Stomach (tissue), 4 donors: Measurements from ENCODE around the gene CISH.
A peak's percentile ranks its signal among the peaks of the same experiment; 100 is the strongest.

Experiments
- CTCF ChIP-seq, 7 experiments: fragments of 450-650 bp in 4 of 7; fragments of 200-600 bp in 3 of 7; sonication (generic) in 3 of 7; IDR thresholded peaks; one replicate each; pipeline ENCODE4 v1.5.1; 2016 to 2019; ENCODE audit warnings: antibody characterized with exemption in 7 of 7, control low read depth in 2 of 7, mild to moderate bottlenecking in 1 of 7
- POLR2A ChIP-seq, 4 donors: fragments of 450-650 bp; IDR thresholded peaks; one replicate each; pipeline ENCODE4 v1.6.1; 2016; ENCODE audit warnings: antibody characterized with exemption in 4 of 4, control low read depth in 2 of 4, mild to moderate bottlenecking in 1 of 4, moderate library complexity in 1 of 4

- TF ChIP-seq POLR2A (IDR thresholded peaks at IDR 0.05) = no peak
- TF ChIP-seq CTCF (IDR thresholded peaks at IDR 0.05) = peak in 1 of 7 experiments; percentile 9
Observed at GRCh38 chr3:50567386-50568167, 44.0 kb downstream of the CISH start, which contains the start of gene C3orf18.
